Sigmoid colon (tissue), 7 donors: ENCODE results near the gene FKBP6. TPM values are rescaled to one million over a fixed set of nuclear protein-coding genes. Genes with fewer than 3 reads are reported as not detected.
"Not testable (repeated sequence)": the region's sequence is repeated elsewhere in the genome, so short reads cannot be mapped to it uniquely, and the experiment has no call there.

Source experiments
- DNase-seq: peaks from one replicate; pipeline ENCODE4 v3.0.0-alpha.2; 2019
- H3K27ac ChIP-seq, 4 donors: fragments of 200-600 bp; sonication (generic); one replicate each; pipeline ENCODE4 v1.5.1; 2016 to 2019; ENCODE audit warnings: mild to moderate bottlenecking in 1 of 4
- H3K27me3 ChIP-seq, 3 donors: fragments of 200-600 bp; sonication (generic); one replicate each; pipeline ENCODE4 v1.5.1; 2019; ENCODE audit warnings: mild to moderate bottlenecking in 1 of 3
- H3K36me3 ChIP-seq, 4 donors: fragments of 200-600 bp; sonication (generic); one replicate each; pipeline ENCODE4 v1.5.1; 2016 to 2019
- H3K4me1 ChIP-seq, 4 donors: fragments of 200-600 bp; sonication (generic); one replicate each; pipeline ENCODE4 v1.5.1; 2017 to 2019
- H3K4me3 ChIP-seq, 4 donors: fragments of 200-600 bp; sonication (generic); one replicate each; pipeline ENCODE4 v1.5.1; 2017 to 2019; ENCODE audit warnings: mild to moderate bottlenecking in 2 of 4, moderate library complexity in 1 of 4
- H3K9me3 ChIP-seq, 4 donors: fragments of 200-600 bp in 3 of 4; sonication (generic) in 3 of 4; one replicate each; pipeline versions ENCODE4 v1.5.1 to v1.6.1; 2013 to 2019
- EP300 ChIP-seq, 4 donors: sonication (generic); formaldehyde crosslinking; IDR thresholded peaks; one replicate each; pipeline ENCODE4 v1.6.1; 2017; ENCODE audit warnings: antibody characterized with exemption in 4 of 4
- POLR2AphosphoS5 ChIP-seq, 4 donors: sonication (generic); formaldehyde crosslinking; IDR thresholded peaks; one replicate each; pipeline ENCODE4 v1.6.1; 2017; ENCODE audit warnings: antibody characterized with exemption in 4 of 4
- WGBS, 2 donors: extraction: QIAGEN DNeasy Blood & Tissue Kit; methylation state at CpG; one replicate each; pipeline ENCODE4 v1.1.7; 2013; 5-methylcytosine and 5-hydroxymethylcytosine counted together
- intact Hi-C: fragments of 100-400 bp; cut with DNase I; formaldehyde crosslinking; loops from one replicate; pipeline ENCODE4 v1.15.1; 2023
- polyA plus RNA-seq, 3 donors: library from polyadenylated mRNA; stranded (reverse); fragments of 200-250 nt; gene quantifications; one replicate each; pipeline ENCODE4 v1.2.3, GENCODE V29; 2013
- small RNA-seq, 3 donors: library from RNA; depleted of rRNA; stranded (forward); fragments of <200 nt; gene quantifications; one replicate each; pipeline ENCODE3, GENCODE V24; 2016
- total RNA-seq, 4 donors: library from RNA; depleted of rRNA; stranded (reverse); fragments of >200 nt; gene quantifications; one replicate each; pipeline ENCODE4 v1.1.0, GENCODE V29; 2016
- donor health status: healthy with polysubstance abuse.
- donor health status: Bipolar disorder and iron deficiency.
- donor health status: healthy.

Gene FKBP6
- total and polyA plus RNA-seq, 7 donors, result not detected

DNA sequence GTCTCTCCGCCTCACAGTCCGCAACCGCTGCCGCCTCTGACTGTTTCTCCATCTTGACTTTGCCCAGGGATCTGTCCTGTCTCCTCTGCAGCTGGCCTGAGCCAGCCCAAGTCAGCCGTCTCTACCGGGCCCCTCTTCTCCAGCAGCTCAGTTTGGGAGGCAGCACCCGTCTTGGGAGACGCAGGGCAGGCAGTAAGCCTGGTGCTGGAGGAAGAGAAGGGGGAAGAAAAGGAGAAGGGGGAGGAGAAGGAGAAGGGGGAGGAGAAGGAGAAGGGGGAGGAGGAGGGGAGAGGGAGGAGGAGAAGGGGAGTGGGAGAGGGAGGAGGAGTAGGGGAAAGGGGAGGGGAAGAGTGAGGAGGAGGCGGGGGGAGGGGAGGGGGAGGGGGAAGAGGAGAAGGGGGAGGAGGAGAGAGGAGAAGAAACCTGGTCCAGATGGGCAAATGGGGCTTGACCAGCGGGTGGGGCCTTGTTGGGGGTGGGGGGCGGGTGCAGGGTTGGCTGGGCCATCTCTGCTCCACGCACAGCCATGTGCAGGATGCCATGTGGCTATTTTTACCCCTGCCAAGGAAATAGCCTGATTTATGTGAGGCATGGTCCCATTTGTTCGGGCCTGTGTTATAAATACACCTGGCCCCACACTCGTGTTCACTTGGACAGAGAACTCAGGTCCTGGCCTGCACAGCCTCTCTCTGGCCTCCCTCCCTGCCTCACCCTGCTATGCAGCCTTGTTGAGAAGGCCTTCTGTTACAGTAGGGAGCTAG, 69.7 kb downstream of the FKBP6 start:
- DNase-seq, result peak; percentile 69
- peaks cover 0 to 8% (median 4%) of the 10 kb centered on the region in 4 donors for H3K4me1 ChIP-seq
- peak in 1 of 4 donors; percentile 19 for TF ChIP-seq POLR2AphosphoS5 (IDR thresholded peaks at IDR 0.05)
- no peak for TF ChIP-seq EP300 (IDR thresholded peaks at IDR 0.05)
- H3K36me3 ChIP-seq, result no peaks in the 10 kb centered on the region
- WGBS, 2 donors, result 44 to 75% methylated on average over 14 of the region's 14 CpGs
- H3K27ac ChIP-seq, result peak overlapping the region in 1 of 4 donors; percentile 41
- H3K9me3 ChIP-seq, result no peaks in the 10 kb centered on the region
- peak overlapping the region in 2 of 4 donors; percentile 8 to 22 for H3K4me3 ChIP-seq
- H3K27me3 ChIP-seq, result no peaks in the 10 kb centered on the region
- intact Hi-C loops, result loop anchor here (10.0 kb wide), 1 partner anchor 53 kb away; no protein-coding TSS in a partner anchor

GRCh38 chr7:73399185-73400050, 71.5 kb downstream of the FKBP6 start:
- not testable (repeated sequence) for H3K9me3 ChIP-seq, H3K27ac ChIP-seq, H3K27me3 ChIP-seq, H3K4me1 ChIP-seq, H3K36me3 ChIP-seq
- DNase-seq, result peak; percentile 84
- H3K4me3 ChIP-seq, result peak overlapping the region in 1 of 4 donors; percentile 5
- intact Hi-C loops, result loop anchor here (10.0 kb wide), 1 partner anchor 55 kb away; no protein-coding TSS in a partner anchor
- peak in 1 of 4 donors; percentile 21 for TF ChIP-seq POLR2AphosphoS5 (IDR thresholded peaks at IDR 0.05)
- WGBS, 2 donors, result 48 to 54% methylated on average over 19 of the region's 19 CpGs

- intact Hi-C loops, H3K9me3 ChIP-seq, H3K4me1 ChIP-seq, DNase-seq, H3K27me3 ChIP-seq, H3K4me3 ChIP-seq, H3K36me3 ChIP-seq, H3K27ac ChIP-seq: not testable (repeated sequence)
- WGBS, 2 donors, result 93 to 95% methylated on average over 3 of the region's 3 CpGs
Observed at GRCh38 chr7:73404860-73405259, 76.9 kb downstream of the FKBP6 start.

Small RNAs within 50 kb of the gene (small RNA-seq; reads per million reads assigned to genes)
- gene RF00019 (0 reads per million in 3 donors), gene RNU6-1080P (0 reads per million in 3 donors)

Other genes starting within 250 kb of the FKBP6 start
- not detected for gene SPDYE9, start 242.1 kb upstream of the FKBP6 start, total RNA-seq
- gene SPDYE9, start 242.1 kb upstream of the FKBP6 start, polyA plus RNA-seq, result not detected
- gene NSUN5, start 19.3 kb upstream of the FKBP6 start, total RNA-seq, result 10 to 100 TPM; 21.6 to 25.7 (median 23.3) TPM
- gene NSUN5, start 19.3 kb upstream of the FKBP6 start, polyA plus RNA-seq, result 10 to 100 TPM; 13.8 to 35.6 (median 16.6) TPM
- gene TRIM50, start 79 bp upstream of the FKBP6 start, total RNA-seq, result under 1 TPM in 2 of 4 donors, not detected in 2; 0.54 to 0.71 TPM
- 1 to 10 TPM in 1 of 3 donors, under 1 TPM in 2; 0.07 to 3.0 (median 0.69) TPM for gene TRIM50, start 79 bp upstream of the FKBP6 start, polyA plus RNA-seq
- 1 to 10 TPM in 1 of 4 donors, under 1 TPM in 3; 0.28 to 2.1 (median 0.70) TPM for gene FZD9, start 105.6 kb downstream of the FKBP6 start, total RNA-seq
- under 1 TPM in 1 of 3 donors, not detected in 2; 0.20 TPM for gene FZD9, start 105.6 kb downstream of the FKBP6 start, polyA plus RNA-seq
- 10 to 100 TPM; 47.2 to 67.3 (median 53.5) TPM for gene BAZ1B, start 194.1 kb downstream of the FKBP6 start, total RNA-seq
- gene BAZ1B, start 194.1 kb downstream of the FKBP6 start, polyA plus RNA-seq, result 10 to 100 TPM; 13.8 to 33.4 (median 17.1) TPM
- gene BCL7B, start 229.5 kb downstream of the FKBP6 start, total RNA-seq, result 100 to 1,000 TPM; 113 to 155 (median 129) TPM
- gene BCL7B, start 229.5 kb downstream of the FKBP6 start, polyA plus RNA-seq, result 100 to 1,000 TPM in 1 of 3 donors, 10 to 100 TPM in 2; 58.1 to 114 (median 95.7) TPM